GM23338 (cell line): Measurements from ENCODE around the gene HAUS5. TPM values are rescaled to one million over a fixed set of nuclear protein-coding genes. Genes with fewer than 3 reads are reported as not detected.

Experiments
- ATAC-seq: fragments of 200-7000 bp; cut with Tn5 transposase; 3 replicates; pipeline ENCODE4 v1.9.1; 2020
- DNase-seq: peaks from one replicate; pipeline ENCODE4 v3.0.0-alpha.2; 2015; ENCODE audit warnings: low spot score
- H2AFZ ChIP-seq: fragments of 200-600 bp; sonication (generic); 2 replicates; pipeline ENCODE4 v1.8.0; 2016; ENCODE audit warnings: antibody characterized with exemption, mild to moderate bottlenecking, moderate library complexity
- H3F3A ChIP-seq: fragments of 200-600 bp; sonication (generic); replicated peaks from 2 replicates; pipeline ENCODE4 v1.8.0; 2017; ENCODE audit warnings: antibody characterized with exemption, mixed run types, low read depth
- H3K27ac ChIP-seq: fragments of 200-600 bp; sonication (generic); 2 replicates; pipeline ENCODE4 v1.6.1; 2016; ENCODE audit warnings: low read depth
- H3K27me3 ChIP-seq: fragments of 200-600 bp; sonication (generic); 2 replicates; pipeline ENCODE4 v1.8.0; 2016; ENCODE audit warnings: mild to moderate bottlenecking, mixed run types, moderate library complexity; ENCODE audit not compliant: insufficient read depth
- H3K36me3 ChIP-seq: fragments of 200-600 bp; sonication (generic); 2 replicates; pipeline ENCODE4 v1.8.0; 2016; ENCODE audit warnings: mild to moderate bottlenecking; ENCODE audit not compliant: insufficient read depth
- H3K4me1 ChIP-seq: fragments of 200-600 bp; sonication (generic); 2 replicates; pipeline ENCODE4 v1.8.0; 2016; ENCODE audit warnings: mild to moderate bottlenecking, moderate library complexity; ENCODE audit not compliant: insufficient read depth
- H3K4me2 ChIP-seq: fragments of 200-600 bp; sonication (generic); 2 replicates; pipeline ENCODE4 v1.7.1; 2017; ENCODE audit warnings: mixed run types
- H3K4me3 ChIP-seq: fragments of 200-600 bp; sonication (generic); 2 replicates; pipeline ENCODE4 v1.6.1; 2016; ENCODE audit warnings: mixed run types
- H3K79me2 ChIP-seq: fragments of 200-600 bp; sonication (generic); replicated peaks from 2 replicates; pipeline ENCODE4 v1.8.0; 2017; ENCODE audit warnings: mild to moderate bottlenecking; ENCODE audit not compliant: insufficient read depth
- H3K9me2 ChIP-seq: fragments of 200-600 bp; sonication (generic); 2 replicates; pipeline ENCODE4 v1.8.0; 2017; ENCODE audit not compliant: insufficient read depth
- H4K20me1 ChIP-seq: fragments of 200-600 bp; sonication (generic); replicated peaks from 2 replicates; pipeline ENCODE4 v1.8.0; 2017; ENCODE audit warnings: mild to moderate bottlenecking; ENCODE audit not compliant: insufficient read depth
- H3K27ac Mint-ChIP-seq: 2 replicates; pipeline ENCODE4 v1.8.0; 2020; ENCODE audit warnings: inconsistent platforms, mild to moderate bottlenecking, moderate library complexity, mixed read lengths
- H3K27me3 Mint-ChIP-seq: 3 replicates; pipeline ENCODE4 v1.8.0; 2022; ENCODE audit warnings: low read depth, mild to moderate bottlenecking, moderate library complexity, mixed read lengths, inconsistent platforms; ENCODE audit not compliant: insufficient read depth, poor library complexity
- H3K36me3 Mint-ChIP-seq: 3 replicates; pipeline ENCODE4 v1.8.0; 2021; ENCODE audit warnings: low read depth, mild to moderate bottlenecking, inconsistent platforms, moderate library complexity, mixed read lengths
- H3K4me1 Mint-ChIP-seq: 3 replicates; pipeline ENCODE4 v1.8.0; 2020; ENCODE audit warnings: mild to moderate bottlenecking, inconsistent platforms, mixed read lengths
- H3K4me3 Mint-ChIP-seq: 3 replicates; pipeline ENCODE4 v1.8.0; 2021; ENCODE audit warnings: moderate library complexity, mild to moderate bottlenecking, inconsistent platforms, mixed read lengths
- H3K9me3 Mint-ChIP-seq: 3 replicates; pipeline ENCODE4 v1.8.0; 2020; ENCODE audit warnings: moderate library complexity, mild to moderate bottlenecking, inconsistent platforms, mixed read lengths
- CREB1 ChIP-seq: fragments of 250-450 bp; sonication (Bioruptor Pico); IDR thresholded peaks from 2 replicates; pipeline ENCODE4 v1.5.0; 2020; ENCODE audit warnings: low read depth, mild to moderate bottlenecking, moderate library complexity
- ETS1 ChIP-seq: IDR thresholded peaks from 2 replicates; pipeline ENCODE4 v1.6.1; 2016; ENCODE audit warnings: antibody characterized with exemption
- EZH2 ChIP-seq: fragments of 200-600 bp; sonication (generic); IDR thresholded peaks from one replicate; pipeline ENCODE4 v1.8.0; 2017; ENCODE audit warnings: antibody characterized with exemption, mild to moderate bottlenecking, low read depth; ENCODE audit not compliant: unreplicated experiment
- EZH2phosphoT487 ChIP-seq: fragments of 200-600 bp; sonication (generic); IDR thresholded peaks from one replicate; pipeline ENCODE4 v1.8.1; 2018; ENCODE audit warnings: antibody characterized with exemption; ENCODE audit not compliant: unreplicated experiment
- JUNB ChIP-seq: IDR thresholded peaks from one replicate; pipeline ENCODE4 v1.6.1; 2016; ENCODE audit warnings: antibody characterized with exemption; ENCODE audit not compliant: unreplicated experiment
- NANOG ChIP-seq: IDR thresholded peaks from 2 replicates; pipeline ENCODE4 v1.6.1; 2016; ENCODE audit warnings: antibody characterized with exemption, borderline replicate concordance
- POLR2AphosphoS5 ChIP-seq: IDR thresholded peaks from 2 replicates; pipeline ENCODE4 v1.6.1; 2016; ENCODE audit warnings: antibody characterized with exemption, low read depth
- STAT1 ChIP-seq: IDR thresholded peaks from one replicate; pipeline ENCODE4 v1.6.1; 2016; ENCODE audit warnings: antibody characterized with exemption; ENCODE audit not compliant: unreplicated experiment
- ZNF114 ChIP-seq: fragments of 250-450 bp; sonication (Bioruptor Pico); IDR thresholded peaks from 2 replicates; pipeline ENCODE4 v1.5.0; 2020; ENCODE audit warnings: mild to moderate bottlenecking, moderate library complexity
- ZNF331 ChIP-seq: fragments of 250-450 bp; sonication (Bioruptor Pico); IDR thresholded peaks from 2 replicates; pipeline ENCODE4 v1.5.0; 2020; ENCODE audit warnings: low read depth, mild to moderate bottlenecking, moderate library complexity
- polyA plus RNA-seq: library from polyadenylated mRNA; unstranded; fragments of >200 nt; fragmentation: Nextera tagmentation; extraction: Ambion mirVana; gene quantifications from 2 replicates; pipeline ENCODE4 v1.2.1, GENCODE V29; 2016
- total RNA-seq: library from RNA; depleted of rRNA; stranded (reverse); fragments of >200 nt; shearing (Covaris generic); gene quantifications from 2 replicates; pipeline ENCODE4 v1.2.3, GENCODE V29; 2014
- TF ChIP-seq, protein P1 (sequence below): IDR thresholded peaks from one replicate; pipeline ENCODE4 v1.6.1; 2018; ENCODE audit warnings: antibody characterized with exemption; ENCODE audit not compliant: unreplicated experiment
- TF ChIP-seq, protein P2 (sequence below), 2 experiments: fragments of 200-600 bp in 1 of 2; sonication (generic) in 1 of 2; conservative IDR thresholded peaks; 2 replicates each; pipeline versions ENCODE4 v1.5.1 to v1.6.1; 2016 to 2017; ENCODE audit warnings: antibody characterized with exemption in 2 of 2, low read depth in 2 of 2, mild to moderate bottlenecking in 2 of 2, moderate library complexity in 1 of 2
- TF ChIP-seq, protein P3 (sequence below): fragments of 250-450 bp; sonication (Bioruptor Pico); IDR thresholded peaks from 2 replicates; pipeline ENCODE4 v1.5.0; 2020; ENCODE audit warnings: mild to moderate bottlenecking, moderate library complexity

HAUS5 gene
- total and polyA plus RNA-seq, 2 experiments from 2014 or later = 21.9 to 23.2 TPM

DNA sequence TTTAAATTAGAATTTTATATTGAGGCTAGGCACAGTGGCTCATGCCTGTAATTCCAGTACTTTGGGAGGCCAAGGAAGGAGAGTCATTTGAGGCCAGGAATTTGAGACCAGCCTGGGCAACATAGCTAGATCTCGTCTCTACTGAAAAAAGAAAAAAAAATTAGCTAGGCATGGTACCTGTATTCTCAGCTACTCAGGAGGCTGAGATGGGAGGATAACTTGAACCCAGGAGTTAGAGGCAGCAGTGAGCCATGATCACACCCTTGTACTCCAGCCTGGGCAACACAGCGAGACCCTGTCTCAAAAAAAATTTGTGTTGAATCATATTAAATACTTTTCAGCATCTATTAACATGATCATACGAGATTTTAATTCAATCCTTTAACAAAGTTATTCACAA lies 21.7 kb upstream of the HAUS5 start:
- Histone ChIP-seq H3K79me2 (no peaks in the 10 kb centered on the region), H3K4me3 (no peak overlapping the region), H3K4me1 (no peaks in the 10 kb centered on the region), H3K27ac (no peak overlapping the region), H3K9me2 (no peaks in the 10 kb centered on the region), H3K36me3 (no peaks in the 10 kb centered on the region), H2AFZ (no peak overlapping the region), H4K20me1 (no peaks in the 10 kb centered on the region; the same call in 1 of the 2 replicates), H3F3A (no peaks in the 10 kb centered on the region), H3K27me3 (0 out of 2 replicates have a peak, but pooled peaks cover 5% of the 10 kb centered on the region), H3K4me2 (no peak overlapping the region)
- DNase-seq (no peak), ATAC-seq (no peak)
- Mint-ChIP-seq H3K9me3 (peaks cover 3% of the 10 kb centered on the region; the same call in 1 of the 3 replicates), H3K36me3 (no peaks in the 10 kb centered on the region), H3K27ac (no peak overlapping the region), H3K4me3 (no peak overlapping the region), H3K27me3 (peaks cover 7% of the 10 kb centered on the region), H3K4me1 (no peaks in the 10 kb centered on the region)
- TF ChIP-seq CREB1 (CRISPR knock-in tag) = no peak
- no peak for TF ChIP-seq ETS1
- TF ChIP-seq, protein P1, sequence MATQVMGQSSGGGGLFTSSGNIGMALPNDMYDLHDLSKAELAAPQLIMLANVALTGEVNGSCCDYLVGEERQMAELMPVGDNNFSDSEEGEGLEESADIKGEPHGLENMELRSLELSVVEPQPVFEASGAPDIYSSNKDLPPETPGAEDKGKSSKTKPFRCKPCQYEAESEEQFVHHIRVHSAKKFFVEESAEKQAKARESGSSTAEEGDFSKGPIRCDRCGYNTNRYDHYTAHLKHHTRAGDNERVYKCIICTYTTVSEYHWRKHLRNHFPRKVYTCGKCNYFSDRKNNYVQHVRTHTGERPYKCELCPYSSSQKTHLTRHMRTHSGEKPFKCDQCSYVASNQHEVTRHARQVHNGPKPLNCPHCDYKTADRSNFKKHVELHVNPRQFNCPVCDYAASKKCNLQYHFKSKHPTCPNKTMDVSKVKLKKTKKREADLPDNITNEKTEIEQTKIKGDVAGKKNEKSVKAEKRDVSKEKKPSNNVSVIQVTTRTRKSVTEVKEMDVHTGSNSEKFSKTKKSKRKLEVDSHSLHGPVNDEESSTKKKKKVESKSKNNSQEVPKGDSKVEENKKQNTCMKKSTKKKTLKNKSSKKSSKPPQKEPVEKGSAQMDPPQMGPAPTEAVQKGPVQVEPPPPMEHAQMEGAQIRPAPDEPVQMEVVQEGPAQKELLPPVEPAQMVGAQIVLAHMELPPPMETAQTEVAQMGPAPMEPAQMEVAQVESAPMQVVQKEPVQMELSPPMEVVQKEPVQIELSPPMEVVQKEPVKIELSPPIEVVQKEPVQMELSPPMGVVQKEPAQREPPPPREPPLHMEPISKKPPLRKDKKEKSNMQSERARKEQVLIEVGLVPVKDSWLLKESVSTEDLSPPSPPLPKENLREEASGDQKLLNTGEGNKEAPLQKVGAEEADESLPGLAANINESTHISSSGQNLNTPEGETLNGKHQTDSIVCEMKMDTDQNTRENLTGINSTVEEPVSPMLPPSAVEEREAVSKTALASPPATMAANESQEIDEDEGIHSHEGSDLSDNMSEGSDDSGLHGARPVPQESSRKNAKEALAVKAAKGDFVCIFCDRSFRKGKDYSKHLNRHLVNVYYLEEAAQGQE = no peak
- TF ChIP-seq EZH2 = no peak
- TF ChIP-seq, protein P2, sequence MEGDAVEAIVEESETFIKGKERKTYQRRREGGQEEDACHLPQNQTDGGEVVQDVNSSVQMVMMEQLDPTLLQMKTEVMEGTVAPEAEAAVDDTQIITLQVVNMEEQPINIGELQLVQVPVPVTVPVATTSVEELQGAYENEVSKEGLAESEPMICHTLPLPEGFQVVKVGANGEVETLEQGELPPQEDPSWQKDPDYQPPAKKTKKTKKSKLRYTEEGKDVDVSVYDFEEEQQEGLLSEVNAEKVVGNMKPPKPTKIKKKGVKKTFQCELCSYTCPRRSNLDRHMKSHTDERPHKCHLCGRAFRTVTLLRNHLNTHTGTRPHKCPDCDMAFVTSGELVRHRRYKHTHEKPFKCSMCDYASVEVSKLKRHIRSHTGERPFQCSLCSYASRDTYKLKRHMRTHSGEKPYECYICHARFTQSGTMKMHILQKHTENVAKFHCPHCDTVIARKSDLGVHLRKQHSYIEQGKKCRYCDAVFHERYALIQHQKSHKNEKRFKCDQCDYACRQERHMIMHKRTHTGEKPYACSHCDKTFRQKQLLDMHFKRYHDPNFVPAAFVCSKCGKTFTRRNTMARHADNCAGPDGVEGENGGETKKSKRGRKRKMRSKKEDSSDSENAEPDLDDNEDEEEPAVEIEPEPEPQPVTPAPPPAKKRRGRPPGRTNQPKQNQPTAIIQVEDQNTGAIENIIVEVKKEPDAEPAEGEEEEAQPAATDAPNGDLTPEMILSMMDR (conservative IDR thresholded peaks at IDR 0.05; ENCODE audit: low read depth in 2 of 2) = no peak
- no peak for TF ChIP-seq POLR2AphosphoS5
- TF ChIP-seq STAT1 = no peak
- TF ChIP-seq, protein P3, sequence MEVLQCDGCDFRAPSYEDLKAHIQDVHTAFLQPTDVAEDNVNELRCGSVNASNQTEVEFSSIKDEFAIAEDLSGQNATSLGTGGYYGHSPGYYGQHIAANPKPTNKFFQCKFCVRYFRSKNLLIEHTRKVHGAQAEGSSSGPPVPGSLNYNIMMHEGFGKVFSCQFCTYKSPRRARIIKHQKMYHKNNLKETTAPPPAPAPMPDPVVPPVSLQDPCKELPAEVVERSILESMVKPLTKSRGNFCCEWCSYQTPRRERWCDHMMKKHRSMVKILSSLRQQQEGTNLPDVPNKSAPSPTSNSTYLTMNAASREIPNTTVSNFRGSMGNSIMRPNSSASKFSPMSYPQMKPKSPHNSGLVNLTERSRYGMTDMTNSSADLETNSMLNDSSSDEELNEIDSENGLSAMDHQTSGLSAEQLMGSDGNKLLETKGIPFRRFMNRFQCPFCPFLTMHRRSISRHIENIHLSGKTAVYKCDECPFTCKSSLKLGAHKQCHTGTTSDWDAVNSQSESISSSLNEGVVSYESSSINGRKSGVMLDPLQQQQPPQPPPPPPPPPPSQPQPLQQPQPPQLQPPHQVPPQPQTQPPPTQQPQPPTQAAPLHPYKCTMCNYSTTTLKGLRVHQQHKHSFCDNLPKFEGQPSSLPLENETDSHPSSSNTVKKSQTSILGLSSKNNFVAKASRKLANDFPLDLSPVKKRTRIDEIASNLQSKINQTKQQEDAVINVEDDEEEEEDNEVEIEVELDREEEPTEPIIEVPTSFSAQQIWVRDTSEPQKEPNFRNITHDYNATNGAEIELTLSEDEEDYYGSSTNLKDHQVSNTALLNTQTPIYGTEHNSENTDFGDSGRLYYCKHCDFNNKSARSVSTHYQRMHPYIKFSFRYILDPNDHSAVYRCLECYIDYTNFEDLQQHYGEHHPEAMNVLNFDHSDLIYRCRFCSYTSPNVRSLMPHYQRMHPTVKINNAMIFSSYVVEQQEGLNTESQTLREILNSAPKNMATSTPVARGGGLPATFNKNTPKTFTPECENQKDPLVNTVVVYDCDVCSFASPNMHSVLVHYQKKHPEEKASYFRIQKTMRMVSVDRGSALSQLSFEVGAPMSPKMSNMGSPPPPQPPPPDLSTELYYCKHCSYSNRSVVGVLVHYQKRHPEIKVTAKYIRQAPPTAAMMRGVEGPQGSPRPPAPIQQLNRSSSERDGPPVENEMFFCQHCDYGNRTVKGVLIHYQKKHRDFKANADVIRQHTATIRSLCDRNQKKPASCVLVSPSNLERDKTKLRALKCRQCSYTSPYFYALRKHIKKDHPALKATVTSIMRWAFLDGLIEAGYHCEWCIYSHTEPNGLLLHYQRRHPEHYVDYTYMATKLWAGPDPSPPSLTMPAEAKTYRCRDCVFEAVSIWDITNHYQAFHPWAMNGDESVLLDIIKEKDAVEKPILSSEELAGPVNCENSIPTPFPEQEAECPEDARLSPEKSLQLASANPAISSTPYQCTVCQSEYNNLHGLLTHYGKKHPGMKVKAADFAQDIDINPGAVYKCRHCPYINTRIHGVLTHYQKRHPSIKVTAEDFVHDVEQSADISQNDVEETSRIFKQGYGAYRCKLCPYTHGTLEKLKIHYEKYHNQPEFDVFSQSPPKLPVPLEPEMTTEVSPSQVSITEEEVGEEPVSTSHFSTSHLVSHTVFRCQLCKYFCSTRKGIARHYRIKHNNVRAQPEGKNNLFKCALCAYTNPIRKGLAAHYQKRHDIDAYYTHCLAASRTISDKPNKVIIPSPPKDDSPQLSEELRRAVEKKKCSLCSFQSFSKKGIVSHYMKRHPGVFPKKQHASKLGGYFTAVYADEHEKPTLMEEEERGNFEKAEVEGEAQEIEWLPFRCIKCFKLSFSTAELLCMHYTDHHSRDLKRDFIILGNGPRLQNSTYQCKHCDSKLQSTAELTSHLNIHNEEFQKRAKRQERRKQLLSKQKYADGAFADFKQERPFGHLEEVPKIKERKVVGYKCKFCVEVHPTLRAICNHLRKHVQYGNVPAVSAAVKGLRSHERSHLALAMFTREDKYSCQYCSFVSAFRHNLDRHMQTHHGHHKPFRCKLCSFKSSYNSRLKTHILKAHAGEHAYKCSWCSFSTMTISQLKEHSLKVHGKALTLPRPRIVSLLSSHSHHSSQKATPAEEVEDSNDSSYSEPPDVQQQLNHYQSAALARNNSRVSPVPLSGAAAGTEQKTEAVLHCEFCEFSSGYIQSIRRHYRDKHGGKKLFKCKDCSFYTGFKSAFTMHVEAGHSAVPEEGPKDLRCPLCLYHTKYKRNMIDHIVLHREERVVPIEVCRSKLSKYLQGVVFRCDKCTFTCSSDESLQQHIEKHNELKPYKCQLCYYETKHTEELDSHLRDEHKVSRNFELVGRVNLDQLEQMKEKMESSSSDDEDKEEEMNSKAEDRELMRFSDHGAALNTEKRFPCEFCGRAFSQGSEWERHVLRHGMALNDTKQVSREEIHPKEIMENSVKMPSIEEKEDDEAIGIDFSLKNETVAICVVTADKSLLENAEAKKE (CRISPR knock-in tag) = no peak
- no peak for TF ChIP-seq JUNB
- TF ChIP-seq ZNF331 (CRISPR knock-in tag) = no peak
- TF ChIP-seq EZH2phosphoT487 = no peak
- TF ChIP-seq NANOG = no peak
- TF ChIP-seq ZNF114 = no peak
